Psoas muscle (tissue), 8 donors: ENCODE measurements around the gene DGUOK. TPM values are rescaled to one million over a fixed set of nuclear protein-coding genes. Genes with fewer than 3 reads are reported as not detected.

Experiments used
- ATAC-seq, 4 donors: fragments of 200-7000 bp; cut with Tn5 transposase; one replicate each; pipeline ENCODE4 v1.9.1; 2020; ENCODE audit warnings: moderate library complexity in 3 of 4, mild to moderate bottlenecking in 2 of 4
- DNase-seq, 2 donors: peaks; one replicate each; pipeline ENCODE4 v3.0.0-alpha.2; 2020
- H3K27ac ChIP-seq: fragments of 200-600 bp; one replicate; pipeline ENCODE4 v1.8.0; 2022
- H3K27me3 ChIP-seq, 3 donors: fragments of 200-600 bp in 1 of 3; one replicate each; pipeline versions ENCODE4 v1.6.1 to v1.8.0; 2013 to 2022; ENCODE audit warnings: low read length in 2 of 3, mild to moderate bottlenecking in 2 of 3, moderate library complexity in 1 of 3; ENCODE audit not compliant: insufficient read depth in 3 of 3
- H3K36me3 ChIP-seq, 2 donors: fragments of 200-600 bp in 1 of 2; one replicate each; pipeline versions ENCODE4 v1.6.1 to v1.8.0; 2013 to 2022; ENCODE audit warnings: low read depth in 1 of 2, mild to moderate bottlenecking in 1 of 2, moderate library complexity in 1 of 2; ENCODE audit not compliant: insufficient read depth in 1 of 2
- H3K4me1 ChIP-seq: fragments of 200-600 bp; one replicate; pipeline ENCODE4 v1.8.0; 2022
- H3K4me3 ChIP-seq: fragments of 200-600 bp; one replicate; pipeline ENCODE4 v1.8.0; 2022; ENCODE audit warnings: mild to moderate bottlenecking
- H3K9me3 ChIP-seq: fragments of 200-600 bp; one replicate; pipeline ENCODE4 v1.8.0; 2022
- CTCF ChIP-seq: fragments of 200-600 bp; IDR thresholded peaks from one replicate; pipeline ENCODE4 v1.8.0; 2022; ENCODE audit warnings: antibody characterized with exemption
- WGBS, 3 donors: extraction: QIAGEN DNeasy Blood & Tissue Kit; methylation state at CpG; one replicate each; pipeline versions ENCODE4 v1.1.6 to v1.1.7; 2013; 5-methylcytosine and 5-hydroxymethylcytosine counted together
- intact Hi-C, 2 donors: fragments of 100-400 bp; cut with DNase I; formaldehyde crosslinking; loops; one replicate each; pipeline versions ENCODE4 v1.11.0 to v1.14.2; 2022
- polyA plus RNA-seq, 3 donors: library from polyadenylated mRNA; stranded (reverse); fragments of 200-250 nt; gene quantifications; one replicate each; pipeline ENCODE4 v1.2.3, GENCODE V29; 2013
- total RNA-seq, 4 donors: library from RNA; stranded (reverse); fragmentation: NEBNext Ultra II Directional in 2 of 4; extraction: Animal tissue kit (Norgen Biotek cat#: 25700) in 2 of 4; gene quantifications; one replicate each; pipeline versions ENCODE4 v1.2.1 to v1.2.4, GENCODE V29; 2021 to 2023
- donor health status: healthy with polysubstance abuse.
- donor health status: DM: no; HTN: no; CAD: no; lungs with moderate emphysema.
- donor health status: Bipolar disorder and iron deficiency.
- donor health status: healthy.
- donor health status: DM: yes; HTN: yes; CAD: no.
- donor health status: DM: no; HTN: no; CAD: no.
- donor health status: DM: no; HTN: no; CAD: no.
- donor health status: DM: yes; HTN: yes; CAD: no.

DGUOK gene
- total and polyA plus RNA-seq, 7 donors: 12.9 to 74.2 (median 22.3) TPM

DNA sequence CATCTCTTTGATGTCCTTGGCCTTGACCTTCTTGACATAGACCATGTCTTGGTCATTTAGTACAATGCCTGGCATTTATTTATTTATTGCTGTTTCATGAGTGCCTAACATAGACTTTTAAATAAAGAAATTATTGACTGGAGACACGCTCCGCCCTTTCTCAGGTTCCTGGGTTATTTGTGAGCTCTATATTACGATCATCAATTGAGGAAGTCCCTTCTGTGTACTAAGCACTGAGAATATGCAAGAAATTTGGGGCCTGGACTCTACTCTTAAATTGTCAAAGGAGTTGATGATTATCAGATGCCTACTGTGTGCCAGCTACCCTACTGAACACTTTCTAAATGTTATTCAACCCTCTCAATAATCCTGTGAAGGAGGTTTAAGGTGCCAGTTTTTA is 38.4 kb downstream of the DGUOK start:
- Histone ChIP-seq H3K9me3 (no peaks in the 10 kb centered on the region), H3K27me3 (no peaks in the 10 kb centered on the region), H3K27ac (no peak overlapping the region), H3K4me1 (no peaks in the 10 kb centered on the region), H3K4me3 (no peak overlapping the region), H3K36me3 (peaks cover 0 to under 1% of the 10 kb centered on the region in 2 donors)
- ATAC-seq (no peak), DNase-seq (no peak)
- no peak for TF ChIP-seq CTCF
- intact Hi-C loops: no loop called here
- 94% methylated on average over 3 of the region's 3 CpGs for WGBS, 3 donors

- no peak for TF ChIP-seq CTCF
- peaks cover 15% of the 10 kb centered on the region for H3K4me1 ChIP-seq
- intact Hi-C loops: no loop called here
- ATAC-seq (no peak), DNase-seq (no peak)
- H3K4me3 ChIP-seq: no peak overlapping the region
- no peaks in the 10 kb centered on the region for H3K27me3 ChIP-seq
- H3K27ac ChIP-seq: no peak overlapping the region
- H3K36me3 ChIP-seq: no peaks in the 10 kb centered on the region
- 89 to 94% (median 92%) methylated on average over 7 to 8 of the region's 8 CpGs for WGBS, 3 donors
- no peaks in the 10 kb centered on the region for H3K9me3 ChIP-seq
Observed at GRCh38 chr2:73968357-73968937, 41.8 kb downstream of the DGUOK start.

DNA sequence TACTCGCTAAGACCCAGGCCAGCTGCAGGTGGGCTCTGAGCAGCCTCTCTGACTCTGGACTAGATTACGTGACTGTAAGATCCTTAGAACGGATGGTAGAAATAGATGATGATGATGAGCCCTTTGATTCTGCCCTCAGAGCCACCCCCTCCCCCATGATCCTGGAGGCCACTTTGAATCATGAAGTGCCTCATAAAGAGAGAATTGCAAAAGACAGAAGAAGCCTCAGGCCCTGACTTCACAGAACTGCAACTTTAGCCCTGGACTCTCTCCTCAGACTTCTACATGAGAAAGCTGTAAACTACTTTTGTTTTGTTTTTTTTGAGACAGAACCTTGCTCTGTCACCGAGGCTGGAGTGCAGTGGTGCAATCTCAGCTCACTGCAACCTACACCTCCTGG is 42.7 kb downstream of the DGUOK start:
- no peak overlapping the region for H3K27ac ChIP-seq
- no peak for TF ChIP-seq CTCF
- intact Hi-C loops: no loop called here
- H3K36me3 ChIP-seq: no peaks in the 10 kb centered on the region
- no peak for ATAC-seq
- H3K4me1 ChIP-seq: peaks cover 15% of the 10 kb centered on the region
- no peak overlapping the region for H3K4me3 ChIP-seq
- 79 to 90% (median 82%) methylated on average over 4 of the region's 4 CpGs for WGBS, 3 donors
- no peak for DNase-seq
- H3K9me3 ChIP-seq: no peaks in the 10 kb centered on the region
- no peaks in the 10 kb centered on the region for H3K27me3 ChIP-seq

DNA sequence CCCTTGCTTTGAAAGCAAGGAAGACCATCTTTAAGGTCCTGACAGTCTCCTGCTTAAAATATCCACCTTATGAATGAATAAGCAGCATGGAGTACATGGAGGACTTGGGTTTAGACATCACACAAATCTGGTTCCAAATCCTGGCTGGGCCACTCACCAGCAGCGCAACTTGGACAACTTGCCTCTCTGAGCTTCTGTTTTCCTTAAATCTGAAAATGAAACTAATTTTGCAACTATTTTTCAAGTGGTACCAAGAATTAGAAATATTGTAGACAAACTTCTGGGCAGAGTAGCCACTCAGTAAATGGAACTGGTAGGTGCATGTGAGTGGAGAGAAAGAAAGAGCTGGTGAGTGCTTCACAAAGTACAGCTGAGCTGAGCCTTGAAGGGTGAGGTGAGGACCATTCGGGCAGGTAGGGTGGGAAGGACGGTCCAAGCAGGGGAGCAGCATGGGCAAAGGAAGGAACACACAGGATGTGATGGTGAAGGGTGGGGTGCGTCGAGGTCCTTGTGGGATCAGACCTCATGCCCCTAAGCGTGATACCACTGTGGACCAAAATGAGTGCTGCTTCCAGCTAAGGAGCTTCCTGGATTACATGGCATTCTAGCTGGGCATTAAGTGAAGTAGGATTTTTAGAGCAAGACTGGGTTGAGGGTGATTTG is 43.6 kb downstream of the DGUOK start:
- DNase-seq (no peak), ATAC-seq (no peak)
- Histone ChIP-seq H3K4me3 (no peak overlapping the region), H3K9me3 (no peaks in the 10 kb centered on the region), H3K36me3 (no peaks in the 10 kb centered on the region), H3K27ac (no peak overlapping the region), H3K4me1 (peaks cover 15% of the 10 kb centered on the region), H3K27me3 (no peaks in the 10 kb centered on the region)
- WGBS, 3 donors: 78 to 84% (median 80%) methylated on average over 6 of the region's 6 CpGs
- TF ChIP-seq CTCF: no peak
- intact Hi-C loops: no loop called here
